ENCODE data around the gene EIF4G3. TPM values are rescaled to one million over a fixed set of nuclear protein-coding genes. Genes with fewer than 3 reads are reported as not detected.

The EIF4G3 gene
- total RNA-seq, 1 experiment from 2014 or later, result 72.0 TPM

- Histone ChIP-seq H3K79me2 (ENCODE audit: insufficient read depth, low read length) (no peaks in the 10 kb centered on the region; the same call in 1 of the 2 replicates), H2BK12ac (ENCODE audit: insufficient read length, low read depth, low read length) (no peak overlapping the region)
- no CpG with 5 or more reads among the region's 2 CpGs for WGBS (ENCODE audit: extremely low coverage, insufficient read length, low lambda C conversion rate)
Measured at GRCh38 chr1:21089299-21089698, 87.4 kb downstream of the EIF4G3 start.

More at GRCh38 chr1:21089299-21089698, 87.4 kb downstream of the EIF4G3 start:
- H4K5ac ChIP-seq (ENCODE audit: insufficient read length, low read depth, low read length), result no peak overlapping the region
- no peak for TF ChIP-seq CTCF (conservative IDR thresholded peaks at IDR 0.05)
- no peak overlapping the region for H3K14ac ChIP-seq (ENCODE audit: insufficient read depth, low read length)
- H3K27me3 Mint-ChIP-seq (ENCODE audit: low read depth), result no peaks in the 10 kb centered on the region
- H4K91ac ChIP-seq (ENCODE audit: insufficient read length, low read depth, low read length), result no peak overlapping the region
- H2BK5ac ChIP-seq (ENCODE audit: insufficient read length, low read length), result no peak overlapping the region
- H3K79me1 ChIP-seq (ENCODE audit: insufficient read depth, low read depth, low read length, poor library complexity, severe bottlenecking), result peaks cover 8% of the 10 kb centered on the region
- H2BK120ac ChIP-seq (ENCODE audit: low read depth, low read length, poor library complexity, severe bottlenecking), result no peak overlapping the region
- no peak overlapping the region for H4K8ac ChIP-seq (replicated peaks; ENCODE audit: insufficient read length, low read depth, low read length)
- H3K56ac ChIP-seq (ENCODE audit: insufficient read length, low read depth, low read length), result no peak overlapping the region
- H3K4me1 ChIP-seq (ENCODE audit: insufficient read depth, low read length), result no peaks in the 10 kb centered on the region
- H3K4me3 Mint-ChIP-seq, result no peak overlapping the region
- H3K9me3 Mint-ChIP-seq, result peaks cover 5 to 8% of the 10 kb centered on the region in 2 experiments; a peak in 3 of 5 replicates
- H3K27ac Mint-ChIP-seq, result peak overlapping the region in 1 of 3 experiments; percentile 50; a peak in 2 of 7 replicates
- H3K9me3 ChIP-seq (ENCODE audit: control insufficient read depth, low read depth, low read length), result no peaks in the 10 kb centered on the region
- H3K27me3 ChIP-seq (ENCODE audit: insufficient read depth, low read length), result no peaks in the 10 kb centered on the region
- no peak overlapping the region for H3K27ac ChIP-seq (ENCODE audit: insufficient read length, low read depth, low read length)
- no peak overlapping the region for H3K18ac ChIP-seq (ENCODE audit: insufficient read length, low read depth, low read length)
- peaks cover 8 to 15% of the 10 kb centered on the region in 2 experiments; a peak in 3 of 4 replicates for H3K4me1 Mint-ChIP-seq
- no peak overlapping the region for H2BK15ac ChIP-seq (ENCODE audit: low read depth, low read length)
- H3K9ac ChIP-seq (ENCODE audit: extremely low read depth, insufficient read length, low read length), result no peak overlapping the region
- no peak overlapping the region for H3K4me2 ChIP-seq (ENCODE audit: insufficient read depth, insufficient read length, low read length)
- H2AFZ ChIP-seq (ENCODE audit: low read length), result no peak overlapping the region
- no peak overlapping the region for H3K4ac ChIP-seq (ENCODE audit: low read depth, low read length)
- DNase-seq, result no peak
- no peak overlapping the region for H2AK5ac ChIP-seq (ENCODE audit: insufficient read length, low read length)
- H2BK20ac ChIP-seq (ENCODE audit: low read depth, low read length, poor library complexity, severe bottlenecking), result no peak overlapping the region
- no peak overlapping the region for H3T11ph ChIP-seq (ENCODE audit: low read length)
- peaks cover 13 to 33% (median 28%) of the 10 kb centered on the region in 3 experiments for H3K36me3 Mint-ChIP-seq (ENCODE audit: insufficient read depth in 1 of 3, low read depth in 3 of 3)
- H4K20me1 ChIP-seq (ENCODE audit: control insufficient read depth, insufficient read depth, insufficient read length), result no peaks in the 10 kb centered on the region
- no peak overlapping the region for H3K23ac ChIP-seq (ENCODE audit: insufficient read length, low read depth, low read length)
- no peaks in the 10 kb centered on the region for H3K23me2 ChIP-seq (ENCODE audit: insufficient read length, low read depth, low read length, poor library complexity, severe bottlenecking)
